A549 (cell line): Measurements from ENCODE around the gene TEAD4. TPM values are rescaled to one million over a fixed set of nuclear protein-coding genes. Genes with fewer than 3 reads are reported as not detected.

Experiments used
- ATAC-seq, 2 experiments: fragments of 200-7000 bp in 1 of 2; fragments of >200 bp in 1 of 2; cut with Nextera tagmentation in 1 of 2; cut with Tn5 transposase in 1 of 2; 3 replicates each; pipeline versions ENCODE4 v1.8.0 to v1.9.1; 2018 to 2020; ENCODE audit warnings: mild to moderate bottlenecking in 1 of 2, moderate library complexity in 1 of 2
- CTCF ChIA-PET: fragments of 300-600 bp; sonication (Branson Sonifier 250); formaldehyde crosslinking; extraction: SDS; loops from one replicate; lab custom pipeline; 2021; ENCODE audit warnings: antibody characterized with exemption, inconsistent platforms; lab: Yijun Ruan, JAX
- POLR2A ChIA-PET: fragments of 350-600 bp; formaldehyde crosslinking; extraction: SDS; loops from one replicate; lab custom pipeline; 2021; ENCODE audit warnings: antibody characterized with exemption, inconsistent platforms; lab: Yijun Ruan, JAX
- DNase-seq, 2 experiments: peaks; one replicate each; pipeline versions ENCODE4 v3.0.0 to v3.0.0-alpha.2; 2011 to 2016; ENCODE audit warnings: low read depth in 1 of 2, low spot score in 1 of 2
- FAIRE-seq: peaks from 2 replicates; lab custom pipeline; 2011; peaks lifted over from hg19 to GRCh38; lab: Jason Lieb, UNC
- H3K27ac ChIP-seq, 2 experiments: fragments of >200 bp; sonication (Bioruptor Twin); formaldehyde crosslinking; 3 replicates each; pipeline ENCODE4 v1.5.1; 2016 to 2017
- H3K4me1 ChIP-seq: fragments of >200 bp; sonication (Bioruptor Twin); formaldehyde crosslinking; 3 replicates; pipeline ENCODE4 v1.6.1; 2016
- H3K4me2 ChIP-seq: fragments of >200 bp; sonication (Bioruptor Twin); formaldehyde crosslinking; 3 replicates; pipeline ENCODE4 v1.6.1; 2016
- H3K4me3 ChIP-seq: fragments of >200 bp; sonication (Bioruptor Twin); formaldehyde crosslinking; 3 replicates; pipeline ENCODE4 v1.5.1; 2016
- H3K9me3 ChIP-seq: fragments of >200 bp; sonication (Bioruptor Twin); formaldehyde crosslinking; 3 replicates; pipeline ENCODE4 v1.6.1; 2016
- BHLHE40 ChIP-seq: IDR thresholded peaks from 2 replicates; pipeline ENCODE4 v1.6.1; 2012; ENCODE audit warnings: low read depth, low read length, inconsistent platforms
- CEBPB ChIP-seq, 2 experiments: fragments of >200 bp in 1 of 2; sonication (Bioruptor Twin) in 1 of 2; formaldehyde crosslinking in 1 of 2; IDR thresholded peaks; 2 replicates each; pipeline ENCODE4 v1.6.1; 2012 to 2016
- CHD4 ChIP-seq: fragments of 200-600 bp; sonication (generic); IDR thresholded peaks from 2 replicates; pipeline ENCODE4 v1.6.1; 2016; ENCODE audit warnings: antibody characterized with exemption, mild to moderate bottlenecking, borderline replicate concordance
- E2F6 ChIP-seq: IDR thresholded peaks from 2 replicates; pipeline ENCODE4 v1.6.1; 2012; ENCODE audit warnings: low read depth, borderline replicate concordance
- EHF ChIP-seq: fragments of 250-450 bp; sonication (Bioruptor Pico); IDR thresholded peaks from 2 replicates; pipeline ENCODE4 v1.5.0; 2020; ENCODE audit warnings: mild to moderate bottlenecking
- EP300 ChIP-seq, 2 experiments: fragments of >200 bp; sonication (Bioruptor Twin); formaldehyde crosslinking; IDR thresholded peaks; 2 replicates in 1 of 2; 3 replicates in 1 of 2; pipeline ENCODE4 v1.6.1; 2016 to 2017
- FOSB ChIP-seq: fragments of 250-450 bp; sonication (Bioruptor Pico); IDR thresholded peaks from 2 replicates; pipeline ENCODE4 v1.5.0; 2020; ENCODE audit warnings: mild to moderate bottlenecking, moderate library complexity
- FOXS1 ChIP-seq: fragments of 250-450 bp; sonication (Bioruptor Pico); IDR thresholded peaks from 2 replicates; pipeline ENCODE4 v1.5.0; 2020; ENCODE audit warnings: mild to moderate bottlenecking, moderate library complexity
- HDAC2 ChIP-seq: fragments of 200-600 bp; sonication (generic); IDR thresholded peaks from 2 replicates; pipeline ENCODE4 v1.6.1; 2016
- HEYL ChIP-seq: fragments of 250-450 bp; sonication (Bioruptor Pico); IDR thresholded peaks from 2 replicates; pipeline ENCODE4 v1.8.0; 2021; ENCODE audit warnings: mild to moderate bottlenecking, moderate library complexity
- HMGXB4 ChIP-seq: fragments of 250-450 bp; sonication (Bioruptor Pico); IDR thresholded peaks from 2 replicates; pipeline ENCODE4 v1.5.0; 2021; ENCODE audit warnings: mild to moderate bottlenecking, moderate library complexity, borderline replicate concordance
- HOXB13 ChIP-seq: fragments of 250-450 bp; sonication (Bioruptor Pico); IDR thresholded peaks from 2 replicates; pipeline ENCODE4 v1.5.0; 2020; ENCODE audit warnings: low read depth, mild to moderate bottlenecking, moderate library complexity
- HOXB5 ChIP-seq: fragments of 250-450 bp; sonication (Bioruptor Pico); IDR thresholded peaks from 2 replicates; pipeline ENCODE4 v1.5.0; 2020; ENCODE audit warnings: mild to moderate bottlenecking, moderate library complexity
- JUNB ChIP-seq: fragments of >200 bp; sonication (Bioruptor Twin); formaldehyde crosslinking; IDR thresholded peaks from 2 replicates; pipeline ENCODE4 v1.6.1; 2016
- KDM1A ChIP-seq: fragments of 200-600 bp; sonication (generic); IDR thresholded peaks from 2 replicates; pipeline ENCODE4 v1.6.1; 2016; ENCODE audit warnings: low read depth, mild to moderate bottlenecking
- KDM5A ChIP-seq: fragments of 200-600 bp; sonication (generic); IDR thresholded peaks from 2 replicates; pipeline ENCODE4 v1.6.1; 2016; ENCODE audit warnings: antibody characterized with exemption, mild to moderate bottlenecking
- MAFK ChIP-seq: fragments of 450-650 bp; IDR thresholded peaks from 2 replicates; pipeline ENCODE4 v1.6.1; 2014; ENCODE audit not compliant: partially characterized antibody
- NPAS2 ChIP-seq: fragments of 250-450 bp; sonication (Bioruptor Pico); IDR thresholded peaks from 2 replicates; pipeline ENCODE4 v1.8.0; 2022; ENCODE audit warnings: mild to moderate bottlenecking, moderate library complexity, borderline replicate concordance
- RARB ChIP-seq: fragments of 250-450 bp; sonication (Bioruptor Pico); IDR thresholded peaks from 2 replicates; pipeline ENCODE4 v1.8.0; 2021; ENCODE audit warnings: mild to moderate bottlenecking, moderate library complexity
- REST ChIP-seq: fragments of 200-600 bp; sonication (generic); IDR thresholded peaks from 2 replicates; pipeline ENCODE4 v1.6.1; 2016; ENCODE audit warnings: antibody characterized with exemption, mild to moderate bottlenecking, moderate library complexity
- TP53 ChIP-seq: fragments of 250-450 bp; sonication (Bioruptor Pico); IDR thresholded peaks from 2 replicates; pipeline ENCODE4 v1.5.0; 2021; ENCODE audit warnings: mild to moderate bottlenecking, moderate library complexity
- USF2 ChIP-seq: fragments of 450-650 bp; IDR thresholded peaks from 2 replicates; pipeline ENCODE4 v1.6.1; 2014; ENCODE audit warnings: antibody characterized with exemption
- ZC3H11A ChIP-seq: fragments of 450-650 bp; IDR thresholded peaks from 2 replicates; pipeline ENCODE4 v1.6.1; 2014; ENCODE audit warnings: antibody characterized with exemption, mild to moderate bottlenecking
- ZFP36 ChIP-seq: fragments of 450-650 bp; IDR thresholded peaks from 2 replicates; pipeline ENCODE4 v1.6.1; 2014; ENCODE audit warnings: borderline replicate concordance; ENCODE audit not compliant: partially characterized antibody
- ZNF302 ChIP-seq: fragments of 250-450 bp; sonication (Bioruptor Pico); IDR thresholded peaks from 2 replicates; pipeline ENCODE4 v1.9.0; 2021; ENCODE audit warnings: inconsistent platforms, mild to moderate bottlenecking, moderate library complexity
- WGBS: methylation state at CpG from one replicate; pipeline ENCODE4 v1.1.6; 2017; ENCODE audit errors: missing lambda C conversion rate; 5-methylcytosine and 5-hydroxymethylcytosine counted together
- polyA plus RNA-seq, 4 experiments: library from polyadenylated mRNA; depleted of rRNA in 3 of 4; stranded (reverse); fragments of >200 nt; fragmentation: RNase III in 1 of 4; extraction: RNeasy Plus Mini Kit Qiagen cat#74134 plus additional on column Dnase treatment in 1 of 4; gene quantifications; 2 replicates in 3 of 4; 3 replicates in 1 of 4; pipeline ENCODE4 v1.2.3, GENCODE V29; 2011 to 2017

TEAD4 gene
- polyA plus RNA-seq, 2 of the 4 experiments (the other 2 are of a cell fraction) = 22.6 to 31.8 TPM

- ChIA-PET POLR2A (no interaction called here), CTCF (interaction anchor here (1.3 to 2.2 kb wide), 4 partner anchors 8 to 194 kb away, joined by 3 to 14 read pairs (median 4); no protein-coding TSS in a partner anchor)
- peaks cover 10% of the 10 kb centered on the region; the same call in 2 of the 3 replicates for H3K4me1 ChIP-seq
- FAIRE-seq = no peak
- H3K4me3 ChIP-seq = no peak overlapping the region
- H3K9me3 ChIP-seq = no peaks in the 10 kb centered on the region
- TF ChIP-seq MAFK = no peak
- TF ChIP-seq ZNF302 (CRISPR knock-in tag) = no peak
- no peak for TF ChIP-seq KDM1A
- TF ChIP-seq TP53 = no peak
- no peak for TF ChIP-seq ZFP36
- TF ChIP-seq NPAS2 (CRISPR knock-in tag) = no peak
- no peak for TF ChIP-seq HEYL (CRISPR knock-in tag)
- TF ChIP-seq FOSB (CRISPR knock-in tag) = no peak
- TF ChIP-seq HOXB13 = no peak
- no peak for TF ChIP-seq USF2
- TF ChIP-seq HDAC2 = no peak
- TF ChIP-seq REST = no peak
- TF ChIP-seq HMGXB4 (CRISPR knock-in tag) = no peak
- no peak for TF ChIP-seq EHF (CRISPR knock-in tag)
- no peak for TF ChIP-seq BHLHE40
- no peak for TF ChIP-seq CEBPB (IDR thresholded peaks at IDR 0.05)
- no peak overlapping the region for H3K4me2 ChIP-seq
- ATAC-seq = no peak
- WGBS = 86% methylated on average over 9 of the region's 9 CpGs
- DNase-seq = no peak
- no peak overlapping the region for H3K27ac ChIP-seq
Measured at GRCh38 chr12:3081091-3081490, 121.9 kb downstream of the TEAD4 start.

GRCh38 chr12:3081886-3082285 is 122.7 kb downstream of the TEAD4 start:
- no peak for TF ChIP-seq CEBPB (IDR thresholded peaks at IDR 0.05)
- TF ChIP-seq REST = no peak
- TF ChIP-seq FOXS1 (CRISPR knock-in tag) = no peak
- TF ChIP-seq JUNB = no peak
- TF ChIP-seq ZC3H11A = no peak
- no peak for TF ChIP-seq HOXB5 (CRISPR knock-in tag)
- no peak for TF ChIP-seq RARB
- TF ChIP-seq CHD4 = no peak
- TF ChIP-seq E2F6 = no peak
- TF ChIP-seq NPAS2 (CRISPR knock-in tag) = no peak
- no peak for TF ChIP-seq USF2
- TF ChIP-seq KDM5A = no peak
- no peak for TF ChIP-seq EP300 (IDR thresholded peaks at IDR 0.05)
- WGBS = 60% methylated on average over 7 of the region's 7 CpGs
- POLR2A ChIA-PET = no interaction called here
- peaks cover 5% of the 10 kb centered on the region; the same call in 2 of the 3 replicates for H3K4me1 ChIP-seq
- ATAC-seq (no peak), FAIRE-seq (no peak), DNase-seq (no peak)
- H3K9me3 ChIP-seq = no peaks in the 10 kb centered on the region
- no peak overlapping the region for H3K4me2 ChIP-seq
- H3K4me3 ChIP-seq = no peak overlapping the region
- H3K27ac ChIP-seq = no peak overlapping the region
- CTCF ChIA-PET = interaction anchor here (1.3 to 2.2 kb wide), 2 partner anchors 9 to 194 kb away, joined by 3 to 14 read pairs; no protein-coding TSS in a partner anchor
